Measurements from ENCODE around the gene CD2AP. TPM values are rescaled to one million over a fixed set of nuclear protein-coding genes. Genes with fewer than 3 reads are reported as not detected.

Gene CD2AP
- total RNA-seq, 1 donor from 2014 or later = 10.6 TPM

DNA sequence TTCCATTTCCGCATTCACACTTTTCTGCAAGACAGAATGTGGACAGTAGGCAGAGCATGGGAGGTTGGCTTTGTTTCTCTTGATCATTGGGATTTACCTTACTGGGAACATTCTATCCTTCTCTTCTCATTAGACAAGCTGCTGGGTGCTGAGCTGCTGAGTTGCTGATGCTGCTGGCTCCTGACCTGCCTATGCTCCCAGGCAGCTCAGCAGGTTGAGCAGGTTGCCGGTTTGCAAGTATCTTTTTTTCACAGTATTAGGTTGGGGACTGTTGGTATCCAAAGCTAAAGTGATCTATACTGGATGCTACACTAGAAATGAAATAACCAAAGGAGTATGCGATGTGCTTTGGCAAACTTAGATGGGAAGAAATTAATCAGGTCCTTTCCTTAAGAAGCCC, 197.1 kb downstream of the CD2AP start:
- DNase-seq (ENCODE audit: low read depth) = no peak

Other genes with a start within 250 kb of the CD2AP start
- 27.7 and 30.3 TPM in 2 replicates for gene TNFRSF21, start 167.9 kb upstream of the CD2AP start, total RNA-seq
- not detected in 2 replicates for gene ADGRF4, start 220.8 kb downstream of the CD2AP start, total RNA-seq

Data from myocyte (in vitro differentiated cells).